ENCODE results near the gene ZGPAT.

Gene ZGPAT

DNA sequence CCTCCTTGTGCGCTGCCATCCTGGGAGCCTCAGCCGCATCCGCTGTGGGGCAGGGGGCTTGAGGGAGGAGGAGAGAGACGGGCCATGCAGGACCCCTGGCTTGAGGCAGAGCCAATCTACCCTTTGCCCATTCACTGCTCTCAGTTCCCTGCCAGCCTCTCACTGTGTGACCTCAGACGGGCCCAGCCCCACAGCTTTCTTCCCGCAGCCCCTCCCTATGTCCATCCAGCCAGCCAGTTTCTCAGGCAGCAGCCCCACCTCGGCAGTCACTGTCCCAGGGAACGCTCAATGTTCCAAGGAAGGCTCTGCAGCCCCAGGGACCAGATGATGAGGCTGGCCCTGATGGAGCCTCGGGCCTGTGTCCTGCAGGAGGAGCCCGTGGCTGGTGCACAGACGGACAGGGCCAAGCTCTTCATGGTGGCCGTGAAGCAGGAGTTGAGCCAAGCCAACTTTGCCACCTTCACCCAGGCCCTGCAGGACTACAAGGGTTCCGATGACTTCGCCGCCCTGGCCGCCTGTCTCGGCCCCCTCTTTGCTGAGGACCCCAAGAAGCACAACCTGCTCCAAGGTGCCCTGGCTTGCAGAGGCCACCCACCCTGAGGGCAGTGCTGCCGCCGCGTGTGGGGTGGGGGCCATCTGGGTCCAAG lies 15.3 kb upstream of the ZGPAT start:
- no peak for DNase-seq

DNA sequence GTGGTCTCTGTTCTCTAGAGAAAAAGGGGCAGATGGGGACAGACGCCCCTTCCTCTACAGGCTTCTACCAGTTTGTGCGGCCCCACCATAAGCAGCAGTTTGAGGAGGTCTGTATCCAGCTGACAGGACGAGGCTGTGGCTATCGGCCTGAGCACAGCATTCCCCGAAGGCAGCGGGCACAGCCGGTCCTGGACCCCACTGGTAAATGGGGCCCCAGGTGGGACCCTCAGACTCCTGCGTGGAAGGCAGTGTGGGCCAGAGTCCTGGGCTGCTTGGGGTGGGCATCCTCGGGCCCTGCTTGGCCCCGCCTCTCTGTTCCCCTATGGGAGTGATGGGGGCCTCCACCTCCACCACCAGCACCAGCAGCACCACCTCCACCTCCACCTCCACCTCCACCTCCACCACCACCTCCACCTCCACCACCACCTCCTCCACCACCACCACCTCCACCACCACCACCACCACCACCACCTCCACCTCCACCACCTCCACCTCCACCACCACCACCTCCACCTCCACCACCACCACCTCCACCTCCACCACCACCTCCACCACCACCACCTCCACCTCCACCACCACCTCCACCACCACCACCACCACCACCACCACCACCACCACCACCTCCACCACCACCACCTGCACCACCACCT lies 14.6 kb upstream of the ZGPAT start:
- DNase-seq, result no peak

DNA sequence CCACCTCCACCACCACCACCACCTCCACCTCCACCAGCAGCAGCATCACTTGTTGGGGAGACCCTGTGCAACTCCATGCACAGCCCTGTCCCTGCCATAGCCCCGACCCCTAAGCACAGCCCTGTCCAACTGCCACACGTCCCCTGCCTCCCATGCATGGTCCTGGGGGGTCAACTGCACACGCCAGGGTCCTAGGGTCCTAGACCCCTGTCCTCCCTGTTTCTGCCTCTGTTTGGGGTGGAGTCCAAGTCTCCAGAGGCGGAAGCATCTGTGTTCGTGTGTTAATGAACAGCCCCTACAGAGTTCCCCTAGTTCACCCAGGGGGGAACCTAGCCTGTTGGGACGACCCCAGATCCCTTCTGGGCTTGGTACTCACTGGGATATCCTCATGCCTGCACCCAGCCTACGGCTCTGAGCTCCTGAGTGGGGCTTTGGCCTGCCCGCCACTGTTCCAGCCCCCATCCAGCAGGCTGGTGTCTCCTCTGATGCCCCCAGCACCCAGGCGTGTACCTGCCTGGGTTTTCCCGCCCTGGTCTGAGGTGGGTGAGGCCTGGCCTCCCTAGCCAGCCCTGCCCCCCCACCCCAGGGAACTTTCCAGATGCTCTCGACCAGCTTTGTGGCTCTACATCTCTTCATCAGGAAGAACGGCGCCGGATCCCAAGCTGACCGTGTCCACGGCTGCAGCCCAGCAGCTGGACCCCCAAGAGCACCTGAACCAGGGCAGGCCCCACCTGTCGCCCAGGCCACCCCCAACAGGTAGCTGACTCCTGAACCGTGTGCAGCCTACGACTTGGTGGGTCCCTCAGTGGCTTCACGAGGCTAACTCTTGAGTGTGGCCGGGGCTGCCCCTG lies 13.9 kb upstream of the ZGPAT start:
- DNase-seq, result no peak

DNA sequence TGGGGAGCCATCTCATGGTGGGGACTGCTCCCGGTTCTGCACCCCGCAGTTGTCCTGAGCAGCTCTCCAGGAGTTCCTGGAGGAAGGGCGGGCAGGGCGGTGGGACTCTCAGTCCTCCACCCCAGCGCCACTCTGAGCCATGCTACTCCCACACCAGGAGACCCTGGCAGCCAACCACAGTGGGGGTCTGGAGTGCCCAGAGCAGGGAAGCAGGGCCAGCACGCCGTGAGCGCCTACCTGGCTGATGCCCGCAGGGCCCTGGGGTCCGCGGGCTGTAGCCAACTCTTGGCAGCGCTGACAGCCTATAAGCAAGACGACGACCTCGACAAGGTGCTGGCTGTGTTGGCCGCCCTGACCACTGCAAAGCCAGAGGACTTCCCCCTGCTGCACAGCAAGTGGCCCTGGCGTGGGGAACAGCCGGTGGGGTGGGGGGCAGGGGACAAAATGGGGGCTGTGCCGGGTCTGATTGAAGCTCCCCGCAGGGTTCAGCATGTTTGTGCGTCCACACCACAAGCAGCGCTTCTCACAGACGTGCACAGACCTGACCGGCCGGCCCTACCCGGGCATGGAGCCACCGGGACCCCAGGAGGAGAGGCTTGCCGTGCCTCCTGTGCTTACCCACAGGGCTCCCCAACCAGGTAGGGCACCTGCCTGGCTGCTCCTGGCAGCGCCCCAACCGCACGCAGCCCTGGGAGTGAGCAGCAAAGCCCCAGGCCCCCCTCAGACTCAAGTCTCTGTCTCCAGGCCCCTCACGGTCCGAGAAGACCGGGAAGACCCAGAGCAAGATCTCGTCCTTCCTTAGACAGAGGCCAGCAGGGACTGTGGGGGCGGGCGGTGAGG lies 13.0 kb upstream of the ZGPAT start:
- DNase-seq, result no peak

GRCh38 chr20:63695424-63696305 lies 12.2 kb upstream of the ZGPAT start:
- no peak for DNase-seq

GRCh38 chr20:63696306-63696627 lies 11.6 kb upstream of the ZGPAT start:
- DNase-seq, result no peak

- no peak for DNase-seq
Observed at GRCh38 chr20:63696628-63697356, 11.0 kb upstream of the ZGPAT start, which contains the start of gene TNFRSF6B. Gene TNFRSF6B (plus strand): TSS chr20:63696652. CDS start chr20:63696768, 116 bp downstream.

GRCh38 chr20:63697357-63697867 lies 10.4 kb upstream of the ZGPAT start:
- DNase-seq, result no peak

DNA sequence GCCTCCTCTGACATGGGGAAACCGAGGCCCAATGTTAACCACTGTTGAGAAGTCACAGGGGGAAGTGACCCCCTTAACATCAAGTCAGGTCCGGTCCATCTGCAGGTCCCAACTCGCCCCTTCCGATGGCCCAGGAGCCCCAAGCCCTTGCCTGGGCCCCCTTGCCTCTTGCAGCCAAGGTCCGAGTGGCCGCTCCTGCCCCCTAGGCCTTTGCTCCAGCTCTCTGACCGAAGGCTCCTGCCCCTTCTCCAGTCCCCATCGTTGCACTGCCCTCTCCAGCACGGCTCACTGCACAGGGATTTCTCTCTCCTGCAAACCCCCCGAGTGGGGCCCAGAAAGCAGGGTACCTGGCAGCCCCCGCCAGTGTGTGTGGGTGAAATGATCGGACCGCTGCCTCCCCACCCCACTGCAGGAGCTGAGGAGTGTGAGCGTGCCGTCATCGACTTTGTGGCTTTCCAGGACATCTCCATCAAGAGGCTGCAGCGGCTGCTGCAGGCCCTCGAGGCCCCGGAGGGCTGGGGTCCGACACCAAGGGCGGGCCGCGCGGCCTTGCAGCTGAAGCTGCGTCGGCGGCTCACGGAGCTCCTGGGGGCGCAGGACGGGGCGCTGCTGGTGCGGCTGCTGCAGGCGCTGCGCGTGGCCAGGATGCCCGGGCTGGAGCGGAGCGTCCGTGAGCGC lies 9.8 kb upstream of the ZGPAT start:
- DNase-seq, result no peak

DNA sequence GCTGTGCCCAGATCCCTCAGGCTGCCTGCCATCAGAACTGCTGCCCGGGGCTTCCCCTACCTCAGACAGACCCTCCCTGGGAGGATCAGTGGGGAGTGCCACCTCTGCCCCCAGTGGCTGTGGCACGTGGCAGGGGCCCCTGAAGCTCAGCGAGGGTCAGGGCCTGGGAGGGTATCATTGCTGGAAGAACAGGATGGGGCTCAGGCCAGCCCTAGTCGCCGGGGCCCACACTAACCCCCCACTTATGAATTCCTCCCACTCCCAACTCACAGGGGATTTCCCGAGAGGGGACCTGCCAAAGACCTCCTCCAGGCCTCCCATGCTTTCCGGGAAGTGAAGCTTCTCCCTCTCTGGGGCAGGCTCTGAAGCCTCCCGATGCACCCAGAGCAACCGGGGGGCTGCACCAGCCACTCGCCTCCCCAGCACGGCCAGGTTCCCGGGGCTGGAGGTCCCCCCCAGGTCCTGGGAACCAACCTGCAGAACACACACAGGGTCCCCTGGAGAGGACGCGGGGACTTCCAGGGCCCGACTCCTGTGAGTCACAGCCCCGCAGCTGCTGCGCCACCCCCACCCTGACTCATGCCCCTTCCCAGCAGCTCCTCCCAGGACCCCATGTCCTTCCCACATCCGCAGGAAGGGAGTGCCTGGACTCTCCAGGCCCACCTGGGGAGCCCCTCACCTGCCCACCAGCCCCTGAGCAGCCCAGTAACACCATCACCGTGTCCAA lies 8.9 kb upstream of the ZGPAT start:
- no peak for DNase-seq

GRCh38 chr20:63699466-63700198 lies 8.2 kb upstream of the ZGPAT start:
- DNase-seq, result no peak

DNA sequence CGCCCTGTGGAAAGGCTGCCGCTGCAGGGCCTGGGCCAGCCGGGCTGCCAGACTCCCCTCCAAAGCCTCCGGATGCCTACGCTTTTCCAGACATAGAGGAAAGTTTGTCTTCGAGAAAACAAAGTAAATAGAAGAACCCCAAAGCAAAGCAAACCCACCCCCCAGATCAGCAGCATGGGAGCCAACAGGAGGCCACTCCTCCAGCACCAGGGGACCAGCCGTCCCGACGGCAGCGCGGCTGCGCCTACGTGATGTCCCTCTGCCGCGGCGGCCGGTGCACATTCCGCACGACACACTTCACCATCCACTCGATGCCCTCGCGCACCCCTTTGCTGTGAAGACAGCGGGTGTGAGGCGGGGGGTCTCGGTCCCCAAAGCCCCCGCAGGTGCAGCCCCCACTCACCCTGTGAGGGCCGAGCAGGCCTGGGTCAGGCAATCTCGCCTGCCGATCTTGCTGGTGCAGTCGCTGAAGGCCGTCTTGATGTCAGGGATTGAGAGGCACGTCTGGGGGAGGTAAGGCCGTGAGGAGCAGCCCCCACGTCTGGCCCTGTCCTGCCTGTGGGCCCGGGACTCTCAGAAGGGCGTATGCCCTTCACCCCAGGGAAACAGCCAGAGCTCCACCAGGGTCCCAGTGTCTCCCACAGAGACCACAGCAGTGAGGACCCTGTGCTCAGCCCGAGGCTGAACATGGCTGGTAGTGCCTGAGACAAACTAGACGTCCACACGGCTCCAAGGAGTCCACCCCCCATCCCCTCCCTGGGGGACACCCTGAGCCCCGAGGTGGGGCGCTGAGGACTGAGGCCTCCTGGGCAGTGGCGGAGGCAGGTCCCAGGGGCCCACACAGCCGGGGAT lies 7.4 kb upstream of the ZGPAT start:
- DNase-seq, result no peak

GRCh38 chr20:63701051-63701328 lies 6.8 kb upstream of the ZGPAT start:
- DNase-seq, result no peak

DNA sequence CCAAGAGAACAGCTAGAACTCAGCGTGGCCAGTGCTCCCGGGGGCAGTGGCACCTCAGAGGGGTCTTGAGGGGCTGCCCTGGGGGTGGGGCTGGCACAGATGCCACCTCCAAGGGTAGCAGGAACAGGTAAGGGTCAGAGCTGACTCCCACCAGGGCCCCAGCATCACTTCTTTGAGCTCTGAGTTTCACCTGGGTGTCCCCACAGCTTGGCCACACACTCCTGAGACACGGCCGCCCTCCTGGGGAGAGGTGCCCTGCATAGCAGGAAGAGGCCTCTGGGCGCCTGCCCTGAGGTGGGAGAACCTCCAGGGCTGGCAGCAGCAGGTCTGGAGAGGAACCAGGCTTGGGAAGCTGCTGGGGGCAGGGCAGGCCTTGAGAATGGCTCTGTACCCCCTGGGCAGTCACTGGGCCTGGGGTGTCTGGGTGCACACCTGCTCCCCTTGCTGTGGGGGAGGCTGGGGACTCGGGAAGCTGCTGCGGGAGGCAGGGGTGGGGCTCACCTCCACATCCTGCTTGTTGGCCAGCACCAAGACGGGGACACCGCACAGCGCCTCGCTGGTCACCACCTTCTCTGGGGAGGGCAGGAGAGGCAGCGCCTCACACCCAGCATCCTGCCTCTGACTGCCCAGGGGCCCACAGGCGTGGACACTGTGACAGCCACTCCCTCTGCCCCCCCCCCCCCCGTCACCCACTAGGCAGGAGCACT lies 6.4 kb upstream of the ZGPAT start:
- no peak for DNase-seq

DNA sequence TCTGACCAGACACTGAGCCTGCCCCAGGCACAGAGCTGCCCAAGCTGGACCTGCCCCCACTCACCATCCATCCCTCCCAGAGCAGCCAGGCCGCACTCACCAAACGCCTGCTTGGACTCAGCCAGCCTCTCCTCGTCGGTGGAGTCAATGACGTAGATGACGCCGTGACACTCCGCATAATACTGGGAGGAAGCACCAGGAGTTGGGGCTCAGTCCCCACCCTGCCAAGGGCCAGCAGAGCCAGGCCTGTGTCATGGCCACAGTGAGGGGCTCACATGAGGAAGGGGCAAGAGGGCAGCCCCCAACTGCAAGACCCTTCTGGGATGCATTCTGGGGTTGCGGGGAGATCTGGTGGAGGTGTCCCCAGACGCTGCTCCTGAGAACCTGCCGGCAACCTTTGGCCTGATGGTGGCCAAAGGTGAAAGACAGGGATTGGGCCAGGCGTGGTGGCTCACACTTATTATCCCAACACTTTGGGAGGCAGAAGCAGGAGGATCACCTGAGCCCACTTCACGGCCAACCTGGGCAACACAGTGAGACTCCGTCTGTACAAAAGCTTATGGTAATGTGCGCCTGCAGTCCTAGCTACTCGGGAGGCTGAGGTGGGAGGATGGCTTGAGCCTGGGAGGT lies 5.7 kb upstream of the ZGPAT start:
- DNase-seq, result no peak

GRCh38 chr20:63702751-63703470 lies 4.9 kb upstream of the ZGPAT start:
- no peak for DNase-seq

All from RPMI8226 (cell line).